BLaER1 (cell line): ENCODE measurements around the gene SOD1.

Source experiments
- H3K27ac ChIP-seq: shearing (Covaris generic); formaldehyde crosslinking; 2 replicates; pipeline ENCODE4 v1.8.1; 2022
- H3K27me3 ChIP-seq: shearing (Covaris generic); formaldehyde crosslinking; 2 replicates; pipeline ENCODE4 v1.8.1; 2022
- H3K36me3 ChIP-seq: shearing (Covaris generic); formaldehyde crosslinking; 2 replicates; pipeline ENCODE4 v1.8.1; 2022
- H3K4me1 ChIP-seq: shearing (Covaris generic); formaldehyde crosslinking; 2 replicates; pipeline ENCODE4 v1.8.1; 2022
- H3K4me2 ChIP-seq: shearing (Covaris generic); formaldehyde crosslinking; 2 replicates; pipeline ENCODE4 v1.8.1; 2022
- H3K4me3 ChIP-seq: shearing (Covaris generic); formaldehyde crosslinking; 2 replicates; pipeline ENCODE4 v1.8.1; 2022
- H3K9ac ChIP-seq: shearing (Covaris generic); formaldehyde crosslinking; 2 replicates; pipeline ENCODE4 v1.8.1; 2022
- H3K9me3 ChIP-seq: shearing (Covaris generic); formaldehyde crosslinking; 2 replicates; pipeline ENCODE4 v1.8.1; 2022
- H4K20me1 ChIP-seq: shearing (Covaris generic); formaldehyde crosslinking; 2 replicates; pipeline ENCODE4 v1.8.1; 2022
- Cebpa-rat ChIP-seq: shearing (Covaris generic); IDR thresholded peaks from 2 replicates; pipeline ENCODE4 v1.8.1; 2022

The SOD1 gene

DNA sequence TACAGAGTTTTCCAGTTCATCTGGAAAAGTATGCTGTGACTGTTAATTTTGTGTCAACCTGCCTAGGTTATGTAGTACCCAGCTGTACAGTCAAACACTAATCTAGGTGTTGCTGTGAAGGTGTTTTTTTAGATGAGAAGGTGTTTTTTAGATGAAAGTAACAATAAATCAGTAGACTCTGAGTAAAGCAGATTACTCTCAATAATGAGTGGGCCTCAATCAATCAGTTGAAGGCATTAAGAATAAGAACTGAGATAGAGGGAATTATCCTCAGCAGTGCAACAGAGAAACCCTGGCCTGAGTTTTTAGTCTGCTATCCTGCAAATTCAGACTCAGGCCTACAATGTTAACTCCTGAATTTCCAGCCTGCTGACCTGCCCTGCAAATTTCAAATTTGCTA is 39.0 kb downstream of the SOD1 start:
- Histone ChIP-seq H3K36me3 (peaks cover 94% of the 10 kb centered on the region), H3K9me3 (no peaks in the 10 kb centered on the region), H4K20me1 (peaks cover 77% of the 10 kb centered on the region), H3K4me3 (no peak overlapping the region), H3K27ac (no peak overlapping the region), H3K9ac (no peak overlapping the region), H3K4me2 (no peak overlapping the region), H3K27me3 (no peaks in the 10 kb centered on the region), H3K4me1 (no peaks in the 10 kb centered on the region)
- no peak for TF ChIP-seq Cebpa-rat

DNA sequence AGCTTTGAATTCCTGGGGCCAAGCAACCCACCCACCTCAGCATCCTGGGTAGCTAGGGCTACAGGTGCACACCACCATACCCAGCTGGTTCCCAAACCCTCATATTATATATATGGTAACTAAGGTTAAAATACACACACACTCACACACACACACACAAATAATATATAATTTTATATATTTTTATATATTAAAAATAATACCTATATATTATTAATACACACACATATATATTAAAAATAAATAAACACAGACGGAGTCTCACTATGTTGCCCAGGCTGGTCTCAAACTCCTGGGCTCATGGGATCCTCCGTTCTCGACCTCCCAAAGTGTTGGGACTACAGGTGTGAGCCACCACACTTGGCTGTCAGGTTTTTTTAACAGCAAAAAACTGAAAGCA is 40.5 kb downstream of the SOD1 start:
- Histone ChIP-seq H3K4me1 (no peaks in the 10 kb centered on the region), H3K36me3 (peaks cover 90% of the 10 kb centered on the region), H3K9me3 (no peaks in the 10 kb centered on the region), H3K4me3 (no peak overlapping the region), H3K4me2 (no peak overlapping the region), H3K27me3 (no peaks in the 10 kb centered on the region), H3K9ac (no peak overlapping the region), H4K20me1 (peaks cover 82% of the 10 kb centered on the region), H3K27ac (no peak overlapping the region)
- no peak for TF ChIP-seq Cebpa-rat

DNA sequence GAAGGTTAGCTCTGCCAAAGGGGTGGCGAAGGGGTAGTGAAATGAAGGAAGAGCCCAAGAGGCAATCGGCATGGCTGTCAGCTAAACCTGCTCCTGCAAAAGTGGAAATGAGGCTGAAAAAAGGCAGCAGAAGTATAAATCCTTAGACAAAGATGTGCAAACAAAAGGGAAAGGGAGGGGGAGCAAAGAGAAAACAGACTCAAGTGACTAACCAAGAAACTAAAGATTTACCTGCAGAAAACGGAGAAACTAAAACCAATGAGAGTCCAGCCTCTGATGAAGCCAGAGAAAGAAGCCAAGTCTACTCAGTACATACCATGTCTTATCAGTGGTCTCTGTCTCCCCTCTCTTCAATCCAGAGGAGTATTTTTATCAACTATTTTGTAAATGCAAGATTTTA is 47.1 kb downstream of the SOD1 start:
- no peak for TF ChIP-seq Cebpa-rat
- no peak overlapping the region for H3K9ac ChIP-seq
- H3K4me2 ChIP-seq, result no peak overlapping the region
- peaks cover 21% of the 10 kb centered on the region for H3K4me1 ChIP-seq
- peaks cover 99% of the 10 kb centered on the region for H4K20me1 ChIP-seq
- no peak overlapping the region for H3K4me3 ChIP-seq
- H3K27ac ChIP-seq, result no peak overlapping the region
- H3K36me3 ChIP-seq, result peaks cover 37% of the 10 kb centered on the region
- H3K9me3 ChIP-seq, result no peaks in the 10 kb centered on the region
- H3K27me3 ChIP-seq, result no peaks in the 10 kb centered on the region

DNA sequence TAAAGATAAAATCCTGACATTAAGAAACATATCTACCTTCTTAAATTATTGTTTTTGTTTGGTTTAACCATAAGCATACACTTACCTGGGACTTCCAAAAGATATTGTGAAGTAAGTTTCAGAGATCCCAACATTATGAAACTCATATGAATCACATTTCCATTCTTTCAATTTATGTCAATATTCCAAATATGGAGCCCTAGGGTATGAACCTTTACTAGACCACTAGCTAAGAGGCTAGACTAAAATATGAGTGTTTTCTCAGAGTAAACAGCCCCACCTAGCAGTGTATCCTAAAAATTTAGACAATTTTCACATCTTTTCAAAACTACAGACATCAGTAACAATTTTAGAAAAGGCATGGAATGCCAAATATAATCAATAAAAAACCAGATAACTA is 48.0 kb downstream of the SOD1 start:
- H3K27ac ChIP-seq, result no peak overlapping the region
- no peak overlapping the region for H3K4me3 ChIP-seq
- peaks cover 21% of the 10 kb centered on the region for H3K4me1 ChIP-seq
- H4K20me1 ChIP-seq, result peaks cover 99% of the 10 kb centered on the region
- peaks cover 27% of the 10 kb centered on the region; the same call in 1 of the 2 replicates for H3K36me3 ChIP-seq
- H3K4me2 ChIP-seq, result no peak overlapping the region
- no peak overlapping the region for H3K9ac ChIP-seq
- no peaks in the 10 kb centered on the region for H3K9me3 ChIP-seq
- no peak for TF ChIP-seq Cebpa-rat
- no peaks in the 10 kb centered on the region for H3K27me3 ChIP-seq

DNA sequence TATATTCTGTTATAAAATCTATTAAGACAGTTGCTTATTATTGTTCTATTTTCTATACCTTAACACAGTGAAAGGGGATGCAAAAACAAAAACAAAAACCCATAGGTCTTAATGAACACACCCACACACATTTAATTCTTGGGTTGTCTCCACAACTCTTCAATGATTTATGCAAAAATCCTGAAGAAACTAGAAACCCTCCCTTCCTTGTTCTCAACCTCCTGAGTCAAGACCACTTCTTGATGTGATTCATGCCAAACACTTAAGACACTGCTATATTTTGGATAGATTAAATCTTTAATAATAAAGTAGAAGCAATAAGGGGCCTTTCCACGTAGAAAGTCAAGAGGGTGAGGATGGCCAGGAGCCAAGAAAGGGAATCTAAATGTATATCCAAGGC is 49.0 kb downstream of the SOD1 start:
- Histone ChIP-seq H3K27ac (no peak overlapping the region), H3K4me3 (no peak overlapping the region), H3K9ac (no peak overlapping the region), H3K9me3 (no peaks in the 10 kb centered on the region), H3K4me2 (no peak overlapping the region), H3K4me1 (peaks cover 21% of the 10 kb centered on the region), H3K36me3 (peaks cover 18% of the 10 kb centered on the region; the same call in 1 of the 2 replicates), H4K20me1 (peaks cover 99% of the 10 kb centered on the region), H3K27me3 (no peaks in the 10 kb centered on the region)
- TF ChIP-seq Cebpa-rat, result no peak

DNA sequence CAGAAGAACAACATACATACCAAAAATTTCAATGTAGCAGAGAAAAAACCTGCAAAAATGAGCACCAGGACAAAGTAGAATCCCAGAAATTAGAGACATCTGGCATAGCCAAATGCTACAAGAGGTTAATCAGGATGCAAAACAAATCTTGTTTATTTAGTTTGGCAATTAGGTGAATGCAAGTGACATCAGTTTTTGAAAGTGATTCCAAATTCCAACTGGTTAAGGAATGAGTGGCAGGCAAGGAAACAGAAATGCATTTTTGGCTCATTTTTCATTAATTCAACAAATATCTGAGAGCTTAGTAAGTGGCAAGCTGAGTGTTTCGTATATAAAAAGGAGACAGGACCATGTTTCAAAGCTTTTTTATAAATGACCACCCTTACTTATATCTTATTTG is 51.1 kb downstream of the SOD1 start:
- Histone ChIP-seq H3K9ac (no peak overlapping the region), H4K20me1 (peaks cover 100% of the 10 kb centered on the region), H3K9me3 (no peaks in the 10 kb centered on the region), H3K27ac (no peak overlapping the region), H3K4me3 (no peak overlapping the region), H3K36me3 (peaks cover 7% of the 10 kb centered on the region; the same call in 1 of the 2 replicates), H3K4me2 (no peak overlapping the region), H3K4me1 (peaks cover 21% of the 10 kb centered on the region), H3K27me3 (no peaks in the 10 kb centered on the region)
- TF ChIP-seq Cebpa-rat, result no peak

DNA sequence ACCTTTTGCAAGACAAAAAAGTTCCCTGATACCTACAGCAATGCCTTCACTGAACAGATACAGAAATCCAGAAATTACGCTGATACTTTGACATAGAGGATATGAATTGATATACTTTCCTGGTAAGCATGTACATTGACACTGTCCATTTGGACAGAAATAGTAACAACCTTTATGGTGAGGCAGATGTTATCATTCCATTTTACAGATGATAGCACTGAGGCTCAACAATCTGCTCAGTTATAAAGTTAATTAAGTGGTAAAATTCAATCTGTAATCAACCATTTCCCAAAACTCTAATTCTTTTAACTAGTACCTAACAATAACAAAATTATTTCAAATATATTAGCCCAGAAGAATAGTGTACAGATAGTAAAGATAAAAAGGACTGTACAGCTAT is 51.8 kb downstream of the SOD1 start:
- H3K27me3 ChIP-seq, result no peaks in the 10 kb centered on the region
- H3K4me3 ChIP-seq, result no peak overlapping the region
- no peak overlapping the region for H3K9ac ChIP-seq
- no peak for TF ChIP-seq Cebpa-rat
- no peak overlapping the region for H3K4me2 ChIP-seq
- H3K36me3 ChIP-seq, result peaks cover 3% of the 10 kb centered on the region; the same call in 1 of the 2 replicates
- H3K27ac ChIP-seq, result no peak overlapping the region
- no peaks in the 10 kb centered on the region for H3K9me3 ChIP-seq
- peaks cover 21% of the 10 kb centered on the region for H3K4me1 ChIP-seq
- peaks cover 100% of the 10 kb centered on the region for H4K20me1 ChIP-seq

DNA sequence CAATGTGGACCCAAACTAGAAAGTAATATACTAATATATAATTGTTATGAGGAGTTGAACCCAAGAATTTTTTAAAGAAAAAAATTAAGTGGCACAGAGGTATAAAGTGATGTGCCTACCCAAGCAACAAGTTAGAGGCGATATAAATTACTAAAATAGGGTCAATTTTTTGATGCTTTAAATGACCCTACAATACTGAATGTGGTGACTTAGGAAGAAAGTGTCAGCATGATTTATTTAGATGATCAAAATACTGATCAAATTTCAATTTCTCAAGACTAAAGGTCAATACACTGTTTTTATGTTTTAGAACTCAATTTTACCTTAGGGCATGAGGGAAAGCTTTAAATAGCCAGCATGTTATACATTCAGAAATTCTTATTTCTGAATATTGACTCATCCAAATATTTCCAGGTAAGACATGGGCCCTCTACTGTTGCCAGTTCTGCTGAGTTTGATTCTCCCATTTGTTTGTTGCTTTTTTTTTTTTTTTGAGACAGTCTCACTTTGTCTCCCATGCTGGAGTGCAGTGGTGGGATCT is 52.3 kb downstream of the SOD1 start:
- Histone ChIP-seq H3K27me3 (no peaks in the 10 kb centered on the region), H3K4me1 (peaks cover 21% of the 10 kb centered on the region), H3K4me3 (no peak overlapping the region), H3K9ac (no peak overlapping the region), H4K20me1 (peaks cover 100% of the 10 kb centered on the region), H3K27ac (no peak overlapping the region), H3K9me3 (no peaks in the 10 kb centered on the region), H3K4me2 (no peak overlapping the region), H3K36me3 (peaks cover 3% of the 10 kb centered on the region; the same call in 1 of the 2 replicates)
- TF ChIP-seq Cebpa-rat, result no peak

DNA sequence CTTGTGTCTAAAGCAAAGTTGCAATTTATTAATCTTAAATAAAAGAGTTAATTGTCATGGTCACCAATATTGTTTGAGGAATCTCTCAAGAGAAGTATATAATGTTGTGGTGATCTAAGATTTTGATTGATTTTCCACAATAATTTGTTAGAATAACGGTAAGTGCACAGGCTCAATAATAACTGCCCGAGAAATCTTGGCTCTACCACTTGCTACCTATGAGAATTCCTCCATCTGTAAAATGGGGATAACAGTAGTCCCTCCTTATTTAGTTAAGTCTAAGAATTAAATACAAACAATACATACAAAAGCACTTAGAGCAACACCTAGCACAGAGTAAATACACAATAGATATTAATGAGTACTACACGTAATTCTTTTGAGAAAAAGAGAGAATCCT is 53.6 kb downstream of the SOD1 start:
- H3K4me3 ChIP-seq, result no peak overlapping the region
- H3K27me3 ChIP-seq, result no peaks in the 10 kb centered on the region
- no peak for TF ChIP-seq Cebpa-rat
- peaks cover 14% of the 10 kb centered on the region; the same call in 1 of the 2 replicates for H3K4me1 ChIP-seq
- H3K36me3 ChIP-seq, result peaks cover 1% of the 10 kb centered on the region; the same call in 1 of the 2 replicates
- H3K4me2 ChIP-seq, result no peak overlapping the region
- H3K9me3 ChIP-seq, result no peaks in the 10 kb centered on the region
- no peak overlapping the region for H3K9ac ChIP-seq
- no peak overlapping the region for H3K27ac ChIP-seq
- H4K20me1 ChIP-seq, result peaks cover 100% of the 10 kb centered on the region

DNA sequence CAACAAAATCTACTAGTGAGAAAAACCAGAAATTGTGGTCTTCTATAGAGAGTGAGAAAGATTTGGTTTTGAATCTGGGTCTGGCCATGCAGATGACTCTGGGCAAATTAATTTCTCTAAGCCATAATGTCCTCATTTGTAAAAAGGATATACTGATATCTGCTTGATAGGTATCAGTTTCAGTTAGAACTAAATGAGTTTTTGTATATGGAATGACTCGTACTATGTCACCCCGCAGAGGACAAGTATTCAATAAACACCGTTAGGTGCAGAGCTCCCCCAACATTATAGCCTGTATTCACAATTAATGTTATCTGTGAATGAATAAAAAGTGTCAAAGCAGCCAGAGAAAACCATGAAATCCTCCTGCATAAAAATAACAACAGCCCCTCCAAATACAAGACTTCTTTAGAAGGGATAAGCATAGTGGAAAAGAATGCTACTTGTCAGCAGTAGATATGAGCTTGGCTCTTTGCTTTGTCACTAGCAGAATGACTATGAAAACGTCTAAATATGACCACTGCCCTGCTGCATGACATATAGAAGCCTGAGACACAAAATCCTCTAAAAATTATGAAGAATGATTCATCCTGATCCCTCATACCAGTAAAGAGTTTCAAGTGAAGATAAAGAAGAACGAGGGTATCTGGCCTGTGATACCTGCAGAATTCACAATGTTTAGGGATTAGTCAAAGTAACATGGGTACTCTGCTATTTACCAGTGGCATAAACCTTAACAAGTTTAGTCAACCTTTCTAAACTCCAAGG is 54.7 kb downstream of the SOD1 start:
- Histone ChIP-seq H3K9me3 (no peaks in the 10 kb centered on the region), H4K20me1 (peaks cover 100% of the 10 kb centered on the region), H3K4me1 (peaks cover 10% of the 10 kb centered on the region; the same call in 1 of the 2 replicates), H3K27me3 (no peaks in the 10 kb centered on the region), H3K27ac (no peak overlapping the region), H3K4me2 (no peak overlapping the region), H3K4me3 (no peak overlapping the region), H3K36me3 (0 out of 2 replicates have a peak, but pooled peaks cover 3% of the 10 kb centered on the region), H3K9ac (no peak overlapping the region)
- no peak for TF ChIP-seq Cebpa-rat
